Endothelial cell of umbilical vein (primary cell): ENCODE data around the gene SGCD. TPM values are rescaled to one million over a fixed set of nuclear protein-coding genes. Genes with fewer than 3 reads are reported as not detected.

Experiments
- BruUV-seq: library from RNA; stranded (reverse); fragments of 400-500 nt; replicated peaks from 2 replicates; lab custom pipeline; 2021; lab: Mats Ljungman, UMichigan
- CTCF ChIA-PET: fragments of 300-600, 350-600 bp; sonication (Branson Sonifier 250); formaldehyde crosslinking; loops from one replicate; lab custom pipeline; 2021; ENCODE audit warnings: antibody characterized with exemption, inconsistent platforms; lab: Charles Lee
- POLR2A ChIA-PET: fragments of 300-600, 350-600 bp; sonication (Branson Sonifier 250); formaldehyde crosslinking; loops from one replicate; lab custom pipeline; 2021; ENCODE audit warnings: antibody characterized with exemption, inconsistent platforms; lab: Charles Lee
- DNase-seq: peaks from one replicate; pipeline ENCODE4 v3.0.0-alpha.2; 2011; ENCODE audit warnings: low read depth, low spot score
- FAIRE-seq: peaks from 2 replicates; lab custom pipeline; 2011; peaks lifted over from hg19 to GRCh38; lab: Jason Lieb, UNC
- H2AFZ ChIP-seq: 2 replicates; pipeline ENCODE4 v1.6.0; 2012; ENCODE audit warnings: low read depth, low read length, control low read depth, inconsistent platforms
- H3K27ac ChIP-seq: 2 replicates; pipeline ENCODE4 v1.5.1; 2011; ENCODE audit warnings: low read depth, mild to moderate bottlenecking, control low read depth, low read length, moderate library complexity; ENCODE audit not compliant: insufficient read depth
- H3K27me3 ChIP-seq, 2 experiments: 2 replicates each; pipeline versions ENCODE4 v1.6.0 to v1.6.1; 2011; ENCODE audit warnings: low read length in 2 of 2, mixed read lengths in 1 of 2; ENCODE audit not compliant: control insufficient read depth in 2 of 2, insufficient read depth in 2 of 2
- H3K36me3 ChIP-seq, 2 experiments: 2 replicates in 1 of 2; 3 replicates in 1 of 2; pipeline ENCODE4 v1.5.1; 2011; ENCODE audit warnings: low read length in 2 of 2, mild to moderate bottlenecking in 1 of 2, moderate library complexity in 1 of 2; ENCODE audit not compliant: control insufficient read depth in 2 of 2, insufficient read depth in 2 of 2; ENCODE audit errors: extremely low read depth in 1 of 2
- H3K4me1 ChIP-seq: 3 replicates; pipeline ENCODE4 v1.5.1; 2011; ENCODE audit warnings: mild to moderate bottlenecking, low read length; ENCODE audit not compliant: control insufficient read depth, insufficient read depth; ENCODE audit errors: extremely low read depth
- H3K4me2 ChIP-seq: 2 replicates; pipeline ENCODE4 v1.6.1; 2011; ENCODE audit warnings: low read length, control low read depth, mixed read lengths; ENCODE audit not compliant: insufficient read depth
- H3K4me3 ChIP-seq, 3 experiments: fragments of 200-600 bp in 1 of 3; sonication (generic), shearing (Covaris generic) in 1 of 3; replicated peaks in 1 of 3; 2 replicates each; pipeline ENCODE4 v1.5.1; 2011 to 2016; ENCODE audit warnings: control low read depth in 3 of 3, low read length in 3 of 3, mild to moderate bottlenecking in 2 of 3, inconsistent platforms in 1 of 3, low read depth in 1 of 3, moderate library complexity in 1 of 3; ENCODE audit not compliant: insufficient read depth in 1 of 3
- H3K79me2 ChIP-seq: 2 replicates; pipeline ENCODE4 v1.6.0; 2012; ENCODE audit warnings: low read length, inconsistent platforms; ENCODE audit not compliant: control insufficient read depth, insufficient read depth
- H3K9ac ChIP-seq: replicated peaks from 2 replicates; pipeline ENCODE3; 2011; ENCODE audit warnings: low read length, control low read depth; ENCODE audit not compliant: insufficient read depth; ENCODE audit errors: extremely low read depth
- H3K9me1 ChIP-seq: replicated peaks from 3 replicates; pipeline ENCODE4 v1.6.0; 2011; ENCODE audit warnings: mild to moderate bottlenecking, low read length; ENCODE audit not compliant: control insufficient read depth, insufficient read depth; ENCODE audit errors: extremely low read depth
- H3K9me3 ChIP-seq: replicated peaks from 2 replicates; pipeline ENCODE4 v1.5.1; 2012; ENCODE audit warnings: low read length, inconsistent platforms; ENCODE audit not compliant: control insufficient read depth, insufficient read depth
- H4K20me1 ChIP-seq: replicated peaks from 2 replicates; pipeline ENCODE3; 2011; ENCODE audit warnings: mild to moderate bottlenecking, low read length; ENCODE audit not compliant: control insufficient read depth, insufficient read depth; ENCODE audit errors: extremely low read depth
- EZH2 ChIP-seq: IDR thresholded peaks from 2 replicates; pipeline ENCODE4 v1.6.1; 2012; ENCODE audit warnings: borderline replicate concordance, low read depth, mild to moderate bottlenecking, moderate library complexity, low read length, inconsistent platforms; ENCODE audit not compliant: severe bottlenecking
- FOS ChIP-seq: IDR thresholded peaks from 2 replicates; pipeline ENCODE4 v1.6.1; 2011; ENCODE audit warnings: mild to moderate bottlenecking, low read length, moderate library complexity, borderline replicate concordance; ENCODE audit not compliant: insufficient read depth
- GATA2 ChIP-seq: IDR thresholded peaks from 2 replicates; pipeline ENCODE4 v1.7.0; 2011; ENCODE audit warnings: low read depth, mild to moderate bottlenecking, moderate library complexity, mixed read lengths, low read length; ENCODE audit not compliant: insufficient read length, insufficient read depth
- JUN ChIP-seq: IDR thresholded peaks from 2 replicates; pipeline ENCODE4 v1.6.1; 2011; ENCODE audit warnings: borderline replicate concordance, low read depth; ENCODE audit not compliant: insufficient read length, insufficient read depth
- MAX ChIP-seq: IDR thresholded peaks from 2 replicates; pipeline ENCODE4 v1.6.1; 2011; ENCODE audit not compliant: insufficient read depth, insufficient read length
- MYC ChIP-seq: IDR thresholded peaks from one replicate; pipeline ENCODE4 v1.6.1; 2011; ENCODE audit warnings: mild to moderate bottlenecking, low read depth, low read length
- POLR2A ChIP-seq: IDR thresholded peaks from 2 replicates; pipeline ENCODE4 v1.6.1; 2012; ENCODE audit warnings: low read depth, mild to moderate bottlenecking, control low read depth, low read length
- POLR2AphosphoS5 ChIP-seq: IDR thresholded peaks from 2 replicates; pipeline ENCODE4 v1.6.1; 2012; ENCODE audit warnings: low read depth, mild to moderate bottlenecking, control low read depth, low read length, moderate library complexity; ENCODE audit not compliant: insufficient read depth
- dilution Hi-C: fragments of 300-500 bp; cut with MboI; formaldehyde crosslinking; loops from one replicate; pipeline ENCODE4 v1.15.0; 2019; ENCODE audit warnings: low sequenced_read_pairs; ENCODE audit not compliant: extremely low pct_ligation_motif_present
- intact Hi-C: fragments of 100-400 bp; cut with micrococcal nuclease; formaldehyde crosslinking; loops from one replicate; pipeline ENCODE4 v1.10.0; 2022
- polyA plus RNA-seq, 4 experiments: library from polyadenylated mRNA; depleted of rRNA in 3 of 4; stranded (reverse) in 3 of 4; unstranded in 1 of 4; fragments of >200 nt; gene quantifications; 2 replicates each; pipeline versions ENCODE4 v1.2.1 to v1.2.3, GENCODE V29; 2011 to 2012; ENCODE audit warnings: missing spikeins in 1 of 4
- total RNA-seq: library from RNA; stranded (reverse); gene quantifications from 2 replicates; pipeline ENCODE4 v1.2.3, GENCODE V29; 2021
- TF ChIP-seq, protein P1 (sequence below), 2 donors: IDR thresholded peaks; 1 replicate in 1 of 2; 2 replicates in 1 of 2; pipeline ENCODE4 v1.5.1; 2011; ENCODE audit warnings: low read length in 2 of 2, mild to moderate bottlenecking in 2 of 2, moderate library complexity in 2 of 2, control low read depth in 1 of 2, inconsistent platforms in 1 of 2, low read depth in 1 of 2; ENCODE audit not compliant: insufficient read depth in 1 of 2; ENCODE audit errors: extremely low read depth in 1 of 2

Gene SGCD
- total and polyA plus RNA-seq, 2 donors (not counting 3 experiments of a cell fraction or from before 2014, with no cell fraction given) = not detected

GRCh38 chr5:156473269-156473908, 146.4 kb downstream of the SGCD start:
- H2AFZ ChIP-seq = no peak overlapping the region
- H3K27me3 ChIP-seq = no peaks in the 10 kb centered on the region
- no peak overlapping the region for H3K4me3 ChIP-seq
- DNase-seq (no peak), FAIRE-seq (no peak)
- no TSS peak for BruUV-seq
- CTCF ChIA-PET = no interaction called here
- dilution Hi-C loops (no loop called here), intact Hi-C loops (no loop called here)
- H3K4me1 ChIP-seq = no peaks in the 10 kb centered on the region
- no peaks in the 10 kb centered on the region for H3K9me3 ChIP-seq
- no peak overlapping the region for H3K4me2 ChIP-seq
- no peak overlapping the region for H3K27ac ChIP-seq
- H3K36me3 ChIP-seq = no peaks in the 10 kb centered on the region
- H4K20me1 ChIP-seq = no peaks in the 10 kb centered on the region
- H3K9ac ChIP-seq = no peak overlapping the region
- H3K9me1 ChIP-seq = no peaks in the 10 kb centered on the region
- H3K79me2 ChIP-seq = no peaks in the 10 kb centered on the region
- TF ChIP-seq EZH2 (no peak), GATA2 (no peak), JUN (no peak), MYC (no peak), MAX (no peak), POLR2A (no peak), POLR2AphosphoS5 (no peak), FOS (no peak)
- TF ChIP-seq, protein P1, sequence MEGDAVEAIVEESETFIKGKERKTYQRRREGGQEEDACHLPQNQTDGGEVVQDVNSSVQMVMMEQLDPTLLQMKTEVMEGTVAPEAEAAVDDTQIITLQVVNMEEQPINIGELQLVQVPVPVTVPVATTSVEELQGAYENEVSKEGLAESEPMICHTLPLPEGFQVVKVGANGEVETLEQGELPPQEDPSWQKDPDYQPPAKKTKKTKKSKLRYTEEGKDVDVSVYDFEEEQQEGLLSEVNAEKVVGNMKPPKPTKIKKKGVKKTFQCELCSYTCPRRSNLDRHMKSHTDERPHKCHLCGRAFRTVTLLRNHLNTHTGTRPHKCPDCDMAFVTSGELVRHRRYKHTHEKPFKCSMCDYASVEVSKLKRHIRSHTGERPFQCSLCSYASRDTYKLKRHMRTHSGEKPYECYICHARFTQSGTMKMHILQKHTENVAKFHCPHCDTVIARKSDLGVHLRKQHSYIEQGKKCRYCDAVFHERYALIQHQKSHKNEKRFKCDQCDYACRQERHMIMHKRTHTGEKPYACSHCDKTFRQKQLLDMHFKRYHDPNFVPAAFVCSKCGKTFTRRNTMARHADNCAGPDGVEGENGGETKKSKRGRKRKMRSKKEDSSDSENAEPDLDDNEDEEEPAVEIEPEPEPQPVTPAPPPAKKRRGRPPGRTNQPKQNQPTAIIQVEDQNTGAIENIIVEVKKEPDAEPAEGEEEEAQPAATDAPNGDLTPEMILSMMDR (IDR thresholded peaks at IDR 0.05; ENCODE audit: extremely low read depth in 1 of 2, insufficient read depth in 1 of 2, low read depth in 1 of 2, low read length in 2 of 2) = no peak
- POLR2A ChIA-PET = no interaction called here
